ENCODE measurements around the gene ZNF217. TPM values are rescaled to one million over a fixed set of nuclear protein-coding genes. Genes with fewer than 3 reads are reported as not detected.
"Not testable (repeated sequence)": the region's sequence is repeated elsewhere in the genome, so short reads cannot be mapped to it uniquely, and the experiment has no call there.

ZNF217 gene
- total RNA-seq, 4 donors from 2014 or later = 11.8 to 18.7 (median 15.1) TPM

DNA sequence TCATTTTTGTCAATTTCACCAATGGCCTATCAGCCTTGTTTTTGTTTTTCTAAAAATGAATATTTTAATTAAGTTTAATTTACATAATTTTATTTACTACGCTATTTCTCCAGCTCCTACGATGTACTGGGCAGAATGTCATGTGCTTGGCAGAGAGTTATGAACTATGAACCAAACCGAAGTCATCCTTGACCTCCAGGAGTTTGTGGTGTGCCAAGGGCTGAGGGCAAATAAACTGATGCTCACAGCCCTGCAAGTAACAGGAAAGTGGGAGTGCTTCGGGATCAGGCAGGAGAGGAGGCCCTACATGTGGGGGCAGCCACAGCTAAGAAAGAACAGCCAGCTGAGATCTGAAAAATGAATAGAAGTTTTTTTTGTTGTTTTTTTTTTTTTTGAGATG lies 38.6 kb downstream of the ZNF217 start:
- no peak for ATAC-seq
- H3K27me3 ChIP-seq = no peaks in the 10 kb centered on the region
- no peak overlapping the region for H3K4me3 ChIP-seq
- no peaks in the 10 kb centered on the region for H3K9me3 ChIP-seq
- no peaks in the 10 kb centered on the region for H3K36me3 ChIP-seq
- TF ChIP-seq POLR2A (IDR thresholded peaks at IDR 0.05) = no peak
- no peak for TF ChIP-seq EP300 (IDR thresholded peaks at IDR 0.05)
- TF ChIP-seq POLR2AphosphoS5 (IDR thresholded peaks at IDR 0.05) = no peak
- TF ChIP-seq CTCF (IDR thresholded peaks at IDR 0.05) = no peak
- no peak overlapping the region for H3K27ac ChIP-seq
- no peaks in the 10 kb centered on the region for H3K4me1 ChIP-seq
- 75 to 83% methylated on average over 3 to 4 of the region's 4 CpGs for WGBS, 2 donors (ENCODE audit: low coverage in 1 of 2)

GRCh38 chr20:53552572-53552893 lies 41.1 kb downstream of the ZNF217 start:
- ATAC-seq, H3K36me3 ChIP-seq, H3K4me3 ChIP-seq, H3K27me3 ChIP-seq, H3K27ac ChIP-seq, H3K9me3 ChIP-seq, H3K4me1 ChIP-seq: not testable (repeated sequence)
- 98 to 100% methylated on average over 1 to 6 of the region's 6 CpGs for WGBS, 2 donors (ENCODE audit: low coverage in 1 of 2)

DNA sequence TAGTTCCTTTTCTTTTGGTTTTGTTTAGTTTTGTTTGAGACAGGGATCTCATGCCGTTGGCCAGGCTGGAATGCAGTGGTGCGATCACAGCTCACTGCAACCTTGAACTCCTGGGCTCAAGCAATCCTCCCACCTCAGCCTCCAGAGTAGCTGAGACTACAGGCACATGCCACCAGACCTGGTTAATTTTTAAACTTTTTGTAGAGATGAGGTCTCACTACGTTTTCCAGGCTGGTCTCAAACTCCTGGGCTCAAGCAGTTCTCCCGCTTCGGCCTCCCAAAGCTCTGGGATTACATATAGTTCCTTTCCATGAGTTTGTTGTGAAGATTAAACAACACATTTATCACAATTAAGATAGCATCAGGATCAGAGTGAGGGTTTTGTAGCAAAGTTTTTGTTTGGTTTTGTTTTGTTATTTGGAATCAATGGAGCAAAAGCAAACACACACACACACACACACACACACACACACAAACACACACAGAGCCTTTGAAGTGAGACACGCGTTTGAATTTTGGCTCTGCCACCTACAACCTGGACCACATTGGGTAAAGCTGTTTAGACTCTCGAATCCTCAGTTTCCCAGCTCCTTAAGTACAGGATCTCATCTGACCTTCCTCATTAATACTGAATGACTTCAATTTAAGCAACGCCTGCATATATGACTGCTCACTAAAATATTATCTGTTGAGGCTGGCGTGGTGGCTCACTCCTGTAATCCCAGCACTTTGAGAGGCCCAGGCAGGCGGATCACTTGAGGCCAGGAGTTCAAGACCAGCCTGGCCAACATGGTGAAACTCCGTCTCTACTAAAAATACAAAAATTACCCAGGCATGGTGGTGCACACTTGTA lies 41.7 kb downstream of the ZNF217 start:
- WGBS, 2 donors (ENCODE audit: low coverage in 1 of 2) = 89 to 90% methylated on average over 7 to 9 of the region's 12 CpGs
- not testable (repeated sequence) for ATAC-seq

GRCh38 chr20:53550280-53551187 lies 43.1 kb downstream of the ZNF217 start:
- H3K27me3 ChIP-seq = no peaks in the 10 kb centered on the region
- peaks cover 0 to 10% (median 0%) of the 10 kb centered on the region in 3 donors for H3K4me1 ChIP-seq
- no peak overlapping the region for H3K4me3 ChIP-seq
- H3K9me3 ChIP-seq = no peaks in the 10 kb centered on the region
- H3K27ac ChIP-seq = no peak overlapping the region
- WGBS, 2 donors (ENCODE audit: low coverage in 1 of 2) = 82% methylated on average over 5 to 10 of the region's 11 CpGs
- TF ChIP-seq CTCF (IDR thresholded peaks at IDR 0.05) (no peak), POLR2A (IDR thresholded peaks at IDR 0.05) (no peak), EP300 (IDR thresholded peaks at IDR 0.05) (no peak), POLR2AphosphoS5 (IDR thresholded peaks at IDR 0.05) (no peak)
- no peaks in the 10 kb centered on the region for H3K36me3 ChIP-seq
- ATAC-seq = no peak

More for the DNA sequence above, 41.7 kb downstream of the ZNF217 start:
- not testable (repeated sequence) for H3K9me3 ChIP-seq, H3K27ac ChIP-seq, H3K4me3 ChIP-seq, H3K27me3 ChIP-seq, H3K36me3 ChIP-seq
- peaks cover 0 to 10% (median 0%) of the 10 kb centered on the region in 3 donors for H3K4me1 ChIP-seq

DNA sequence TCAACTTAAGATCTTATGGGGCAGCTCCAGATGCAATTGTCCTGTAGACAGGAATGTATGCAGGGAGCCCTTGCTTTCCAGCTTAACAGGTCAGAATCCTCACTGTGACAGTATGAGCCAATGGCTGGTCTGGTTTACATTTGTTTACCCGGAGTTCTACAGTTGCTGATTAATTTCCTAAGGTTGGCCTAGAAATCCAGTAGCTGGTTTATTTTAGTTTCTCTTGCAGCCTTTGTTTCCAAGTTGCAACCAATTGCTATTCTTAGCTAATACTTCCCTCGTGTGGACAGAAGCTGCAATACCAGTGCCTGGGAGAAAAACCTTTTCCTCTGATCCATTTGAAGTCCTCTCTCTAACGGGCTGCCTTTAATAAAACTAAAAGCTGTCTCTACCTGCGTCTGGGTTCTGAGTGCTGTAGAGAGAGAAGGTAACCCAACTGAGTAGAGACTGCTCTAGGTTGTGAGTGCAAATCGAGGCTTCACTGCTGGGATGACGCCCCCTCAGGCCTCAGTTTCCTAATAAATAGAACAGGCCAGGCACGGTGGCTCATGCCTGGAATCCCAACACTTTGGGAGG lies 45.9 kb downstream of the ZNF217 start:
- Histone ChIP-seq H3K27ac (no peak overlapping the region), H3K4me1 (peaks cover 0 to 10% (median 0%) of the 10 kb centered on the region in 3 donors), H3K9me3 (no peaks in the 10 kb centered on the region), H3K27me3 (no peaks in the 10 kb centered on the region), H3K4me3 (no peak overlapping the region), H3K36me3 (no peaks in the 10 kb centered on the region)
- peak; percentile 25 for ATAC-seq
- TF ChIP-seq CTCF (IDR thresholded peaks at IDR 0.05) (peak; percentile 47 to 77 (median 75)), POLR2AphosphoS5 (IDR thresholded peaks at IDR 0.05) (no peak)
- WGBS, 2 donors (ENCODE audit: low coverage in 1 of 2) = 0% methylated on average over 3 of the region's 7 CpGs

Data from gastroesophageal sphincter (tissue), 4 donors.